Transverse colon (tissue), 4 donors: Measurements from ENCODE around the gene MYPN.

Experiments
- EP300 ChIP-seq: sonication (generic); formaldehyde crosslinking; IDR thresholded peaks from one replicate; pipeline ENCODE4 v1.6.1; 2017; ENCODE audit warnings: antibody characterized with exemption, low read depth
- POLR2A ChIP-seq: fragments of 450-650 bp; IDR thresholded peaks from one replicate; pipeline ENCODE4 v1.6.1; 2016; ENCODE audit warnings: antibody characterized with exemption, mild to moderate bottlenecking, moderate library complexity
- POLR2AphosphoS5 ChIP-seq, 3 donors: sonication (generic); formaldehyde crosslinking; IDR thresholded peaks; one replicate each; pipeline ENCODE4 v1.6.1; 2016; ENCODE audit warnings: antibody characterized with exemption in 3 of 3
- TF ChIP-seq, protein P1 (sequence below), 5 experiments: fragments of 200-600 bp in 3 of 5; fragments of 450-650 bp in 2 of 5; sonication (generic) in 3 of 5; IDR thresholded peaks; 1 replicate in 2 of 5; 2 replicates in 3 of 5; pipeline ENCODE4 v1.5.1; 2016 to 2017; ENCODE audit warnings: antibody characterized with exemption in 5 of 5, inconsistent platforms in 3 of 5, mild to moderate bottlenecking in 2 of 5, moderate library complexity in 1 of 5

DNA sequence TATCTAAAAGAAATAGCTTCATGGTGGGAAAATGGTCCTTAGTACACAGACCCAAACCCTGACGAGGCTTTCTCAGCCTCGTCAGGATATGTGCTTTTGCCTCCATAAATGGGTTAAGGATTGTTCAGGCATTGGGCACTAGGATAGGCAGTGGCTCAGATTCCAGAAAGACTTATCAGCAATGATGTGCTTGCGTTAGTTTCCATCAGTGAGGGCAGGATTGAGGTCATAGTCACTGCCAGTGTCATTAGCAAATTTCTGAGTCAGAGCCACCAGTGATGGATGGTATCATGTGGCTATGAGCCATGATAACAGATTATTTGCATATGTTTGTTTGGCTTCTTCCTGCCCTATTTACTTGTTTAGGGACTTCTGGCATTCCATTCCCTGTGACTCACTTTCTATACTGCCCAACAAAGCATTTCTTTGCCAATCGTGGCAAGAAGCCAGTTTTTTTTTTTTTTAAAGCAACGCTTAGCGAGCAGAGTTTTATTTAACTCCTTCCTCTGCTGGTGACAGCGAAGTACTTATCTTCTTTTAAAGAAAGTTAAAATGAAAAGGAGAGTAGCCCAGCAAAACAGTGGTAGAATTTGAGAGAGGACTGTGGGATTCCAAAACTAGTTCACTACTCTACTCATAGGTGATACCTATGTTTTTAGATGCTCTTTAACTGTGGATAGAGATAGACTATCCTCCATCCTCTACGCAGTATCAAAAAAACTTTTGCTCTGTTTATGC lies 44.4 kb downstream of the MYPN start:
- peak; percentile 19 to 56 (median 52) for TF ChIP-seq POLR2AphosphoS5 (IDR thresholded peaks at IDR 0.05)
- TF ChIP-seq, protein P1, sequence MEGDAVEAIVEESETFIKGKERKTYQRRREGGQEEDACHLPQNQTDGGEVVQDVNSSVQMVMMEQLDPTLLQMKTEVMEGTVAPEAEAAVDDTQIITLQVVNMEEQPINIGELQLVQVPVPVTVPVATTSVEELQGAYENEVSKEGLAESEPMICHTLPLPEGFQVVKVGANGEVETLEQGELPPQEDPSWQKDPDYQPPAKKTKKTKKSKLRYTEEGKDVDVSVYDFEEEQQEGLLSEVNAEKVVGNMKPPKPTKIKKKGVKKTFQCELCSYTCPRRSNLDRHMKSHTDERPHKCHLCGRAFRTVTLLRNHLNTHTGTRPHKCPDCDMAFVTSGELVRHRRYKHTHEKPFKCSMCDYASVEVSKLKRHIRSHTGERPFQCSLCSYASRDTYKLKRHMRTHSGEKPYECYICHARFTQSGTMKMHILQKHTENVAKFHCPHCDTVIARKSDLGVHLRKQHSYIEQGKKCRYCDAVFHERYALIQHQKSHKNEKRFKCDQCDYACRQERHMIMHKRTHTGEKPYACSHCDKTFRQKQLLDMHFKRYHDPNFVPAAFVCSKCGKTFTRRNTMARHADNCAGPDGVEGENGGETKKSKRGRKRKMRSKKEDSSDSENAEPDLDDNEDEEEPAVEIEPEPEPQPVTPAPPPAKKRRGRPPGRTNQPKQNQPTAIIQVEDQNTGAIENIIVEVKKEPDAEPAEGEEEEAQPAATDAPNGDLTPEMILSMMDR (IDR thresholded peaks at IDR 0.05), result peak in 1 of 5 experiments; percentile 36
- TF ChIP-seq EP300, result no peak
- TF ChIP-seq POLR2A, result no peak
